CD14-positive monocyte (primary cell): ENCODE results near the gene ANO4. TPM values are rescaled to one million over a fixed set of nuclear protein-coding genes. Genes with fewer than 3 reads are reported as not detected.

ENCODE experiments used
- DNase-seq, 3 donors: peaks; one replicate each; pipeline ENCODE4 v3.0.0-alpha.2; 2011 to 2022
- H2AFZ ChIP-seq: 2 replicates; pipeline ENCODE4 v1.6.0; 2012; ENCODE audit warnings: mild to moderate bottlenecking, low read depth, low read length, inconsistent platforms; ENCODE audit not compliant: insufficient read depth, poor library complexity, severe bottlenecking
- H3K27ac ChIP-seq, 2 donors: 1 replicate in 1 of 2; 2 replicates in 1 of 2; pipeline ENCODE4 v1.5.1; 2012 to 2013; ENCODE audit warnings: low read length in 2 of 2, control low read depth in 1 of 2, inconsistent platforms in 1 of 2, low read depth in 1 of 2, mild to moderate bottlenecking in 1 of 2
- H3K27me3 ChIP-seq, 2 donors: one replicate each; pipeline versions ENCODE4 v1.6.0 to v1.6.1; 2011 to 2013; ENCODE audit warnings: low read length in 2 of 2; ENCODE audit not compliant: control insufficient read depth in 2 of 2, insufficient read depth in 2 of 2
- H3K36me3 ChIP-seq, 2 donors: replicated peaks in 1 of 2; 1 replicate in 1 of 2; 2 replicates in 1 of 2; pipeline versions ENCODE4 v1.5.1 to v1.6.1; 2012 to 2013; ENCODE audit warnings: low read length in 2 of 2, control low read depth in 1 of 2, inconsistent platforms in 1 of 2, mild to moderate bottlenecking in 1 of 2; ENCODE audit not compliant: insufficient read depth in 2 of 2, control insufficient read depth in 1 of 2
- H3K4me1 ChIP-seq, 2 donors: 1 replicate in 1 of 2; 2 replicates in 1 of 2; pipeline versions ENCODE4 v1.5.1 to v1.6.1; 2012 to 2013; ENCODE audit warnings: low read length in 2 of 2, control low read depth in 1 of 2, inconsistent platforms in 1 of 2, mild to moderate bottlenecking in 1 of 2, moderate library complexity in 1 of 2; ENCODE audit not compliant: insufficient read depth in 2 of 2, control insufficient read depth in 1 of 2
- H3K4me2 ChIP-seq: replicated peaks from 2 replicates; pipeline ENCODE3; 2012; ENCODE audit warnings: low read length, moderate library complexity, mild to moderate bottlenecking; ENCODE audit not compliant: poor library complexity, severe bottlenecking; ENCODE audit errors: extremely low read depth
- H3K4me3 ChIP-seq, 3 experiments: fragments of 200-600 bp in 1 of 3; sonication (generic) in 1 of 3; replicated peaks in 1 of 3; 1 replicate in 2 of 3; 2 replicates in 1 of 3; pipeline ENCODE4 v1.5.1; 2011 to 2013; ENCODE audit warnings: low read length in 3 of 3, mild to moderate bottlenecking in 3 of 3, control low read depth in 2 of 3, low read depth in 2 of 3, inconsistent platforms in 1 of 3, moderate library complexity in 1 of 3
- H3K79me2 ChIP-seq: 2 replicates; pipeline ENCODE4 v1.6.0; 2012; ENCODE audit warnings: mild to moderate bottlenecking, control low read depth, inconsistent platforms, low read length, moderate library complexity; ENCODE audit not compliant: insufficient read depth
- H3K9ac ChIP-seq: 2 replicates; pipeline ENCODE4 v1.6.0; 2017; ENCODE audit warnings: low read length, mild to moderate bottlenecking; ENCODE audit not compliant: insufficient read depth, poor library complexity, severe bottlenecking
- H3K9me3 ChIP-seq, 2 donors: replicated peaks in 1 of 2; 1 replicate in 1 of 2; 2 replicates in 1 of 2; pipeline versions ENCODE4 v1.5.1 to v1.6.1; 2012 to 2013; ENCODE audit warnings: low read length in 2 of 2, control low read depth in 1 of 2; ENCODE audit not compliant: control insufficient read depth in 1 of 2, insufficient read depth in 1 of 2
- H4K20me1 ChIP-seq: 2 replicates; pipeline ENCODE4 v1.6.0; 2012; ENCODE audit warnings: mild to moderate bottlenecking, low read length, control low read depth, moderate library complexity; ENCODE audit not compliant: insufficient read depth
- H3K27ac Mint-ChIP-seq, 7 donors: one replicate each; pipeline ENCODE4 v1.8.0; 2020; ENCODE audit warnings: mild to moderate bottlenecking in 7 of 7, mixed read lengths in 7 of 7, moderate library complexity in 6 of 7, inconsistent platforms in 2 of 7
- H3K27me3 Mint-ChIP-seq, 3 donors: one replicate each; pipeline ENCODE4 v1.8.0; 2021 to 2022; ENCODE audit warnings: low read depth in 3 of 3, mild to moderate bottlenecking in 3 of 3, mixed read lengths in 3 of 3, moderate library complexity in 3 of 3, inconsistent platforms in 1 of 3
- H3K36me3 Mint-ChIP-seq, 2 donors: one replicate each; pipeline ENCODE4 v1.8.0; 2020; ENCODE audit warnings: mixed read lengths in 2 of 2, inconsistent platforms in 1 of 2, mild to moderate bottlenecking in 1 of 2
- H3K4me1 Mint-ChIP-seq: one replicate; pipeline ENCODE4 v1.8.0; 2020; ENCODE audit warnings: mild to moderate bottlenecking, mixed read lengths
- H3K4me3 Mint-ChIP-seq, 2 donors: one replicate each; pipeline ENCODE4 v1.8.0; 2020; ENCODE audit warnings: mild to moderate bottlenecking in 2 of 2, mixed read lengths in 2 of 2, moderate library complexity in 1 of 2
- H3K9me3 Mint-ChIP-seq, 7 donors: one replicate each; pipeline ENCODE4 v1.8.0; 2020 to 2022; ENCODE audit warnings: mixed read lengths in 7 of 7, mild to moderate bottlenecking in 6 of 7, moderate library complexity in 6 of 7, inconsistent platforms in 2 of 7
- CTCF ChIP-seq: fragments of 200-600 bp; IDR thresholded peaks from one replicate; pipeline ENCODE4 v1.8.0; 2022; ENCODE audit warnings: antibody characterized with exemption, mild to moderate bottlenecking
- WGBS: methylation state at CpG from one replicate; pipeline ENCODE4 v1.1.5; 2013; ENCODE audit warnings: missing lambda C conversion rate; ENCODE audit not compliant: insufficient coverage; 5-methylcytosine and 5-hydroxymethylcytosine counted together
- intact Hi-C, 2 donors: fragments of 100-400 bp; cut with micrococcal nuclease; formaldehyde crosslinking; loops; one replicate each; pipeline versions ENCODE4 v1.15.0 to v1.15.1; 2023
- polyA plus RNA-seq, 3 donors: library from polyadenylated mRNA; depleted of rRNA in 1 of 3; unstranded in 2 of 3; stranded (reverse) in 1 of 3; fragments of 300-500 nt in 2 of 3; fragments of >200 nt in 1 of 3; fragmentation: Illumina TruSeq in 2 of 3; gene quantifications; 1 replicate in 2 of 3; 2 replicates in 1 of 3; pipeline ENCODE4 v1.2.3, GENCODE V29; 2012 to 2021

Gene ANO4
- polyA plus RNA-seq, 3 donors, result not detected

GRCh38 chr12:101082706-101083105 is 288.1 kb downstream of the ANO4 start:
- no peaks in the 10 kb centered on the region for H3K27me3 ChIP-seq
- no peaks in the 10 kb centered on the region for H4K20me1 ChIP-seq
- H3K4me2 ChIP-seq, result no peak overlapping the region
- H3K4me3 ChIP-seq, result no peak overlapping the region
- TF ChIP-seq CTCF, result no peak
- H3K27ac ChIP-seq, result no peak overlapping the region
- WGBS, result 79% methylated on average over 3 of the region's 3 CpGs
- intact Hi-C loops, result no loop called here
- Mint-ChIP-seq H3K9me3 (peaks cover 0 to 2% (median 0%) of the 10 kb centered on the region in 7 donors), H3K27ac (no peak overlapping the region), H3K4me1 (no peaks in the 10 kb centered on the region), H3K27me3 (peaks cover 0 to 3% (median 2%) of the 10 kb centered on the region in 3 donors), H3K36me3 (no peaks in the 10 kb centered on the region), H3K4me3 (no peak overlapping the region)
- no peaks in the 10 kb centered on the region for H3K36me3 ChIP-seq
- no peaks in the 10 kb centered on the region for H3K79me2 ChIP-seq
- H3K9me3 ChIP-seq, result no peaks in the 10 kb centered on the region
- H2AFZ ChIP-seq, result no peak overlapping the region
- H3K4me1 ChIP-seq, result no peaks in the 10 kb centered on the region
- no peak for DNase-seq
- no peak overlapping the region for H3K9ac ChIP-seq

GRCh38 chr12:101086490-101087135 is 292.0 kb downstream of the ANO4 start:
- intact Hi-C loops, result no loop called here
- Mint-ChIP-seq H3K4me1 (no peaks in the 10 kb centered on the region), H3K27me3 (peaks cover 0 to 5% (median 3%) of the 10 kb centered on the region in 3 donors), H3K9me3 (peaks cover 0 to 2% (median 0%) of the 10 kb centered on the region in 7 donors), H3K4me3 (no peak overlapping the region), H3K36me3 (no peaks in the 10 kb centered on the region), H3K27ac (no peak overlapping the region)
- Histone ChIP-seq H3K27ac (no peak overlapping the region), H3K4me1 (no peaks in the 10 kb centered on the region), H3K4me2 (no peak overlapping the region), H2AFZ (no peak overlapping the region), H3K9me3 (no peaks in the 10 kb centered on the region), H3K36me3 (no peaks in the 10 kb centered on the region), H3K27me3 (no peaks in the 10 kb centered on the region), H3K79me2 (no peaks in the 10 kb centered on the region), H3K4me3 (no peak overlapping the region), H3K9ac (no peak overlapping the region), H4K20me1 (no peaks in the 10 kb centered on the region)
- no peak for DNase-seq
- TF ChIP-seq CTCF, result no peak
- WGBS, result 24% methylated on average over 10 of the region's 11 CpGs
